Breast epithelium (tissue), 4 donors: Measurements from ENCODE around the gene NOD2. TPM values are rescaled to one million over a fixed set of nuclear protein-coding genes. Genes with fewer than 3 reads are reported as not detected.

Source experiments
- DNase-seq, 2 donors: peaks; one replicate each; pipeline ENCODE4 v3.0.0-alpha.2; 2019; ENCODE audit warnings: low spot score in 2 of 2
- H3K27ac ChIP-seq, 2 donors: fragments of 200-600 bp; sonication (generic) in 1 of 2; one replicate each; pipeline ENCODE4 v1.5.1; 2016 to 2019; ENCODE audit warnings: mild to moderate bottlenecking in 1 of 2
- H3K27me3 ChIP-seq, 2 donors: fragments of 200-600 bp; sonication (generic) in 1 of 2; one replicate each; pipeline versions ENCODE4 v1.5.1 to v1.6.0; 2017 to 2019; ENCODE audit warnings: control low read depth in 1 of 2, mild to moderate bottlenecking in 1 of 2
- H3K36me3 ChIP-seq: fragments of 200-600 bp; one replicate; pipeline ENCODE4 v1.5.1; 2019
- H3K4me1 ChIP-seq, 2 donors: fragments of 200-600 bp; sonication (generic); one replicate each; pipeline ENCODE4 v1.5.1; 2016 to 2019; ENCODE audit warnings: control low read depth in 1 of 2
- H3K4me3 ChIP-seq, 3 donors: fragments of 200-600 bp; sonication (generic); 1 replicate in 2 of 3; 2 replicates in 1 of 3; pipeline ENCODE4 v1.5.1; 2016 to 2019; ENCODE audit warnings: mild to moderate bottlenecking in 3 of 3, moderate library complexity in 2 of 3
- H3K9me3 ChIP-seq, 2 donors: fragments of 200-600 bp; sonication (generic) in 1 of 2; one replicate each; pipeline ENCODE4 v1.5.1; 2016 to 2019; ENCODE audit warnings: control low read depth in 1 of 2
- CTCF ChIP-seq, 3 donors: fragments of 450-650 bp; IDR thresholded peaks; one replicate each; pipeline ENCODE4 v1.5.1; 2016 to 2017; ENCODE audit warnings: antibody characterized with exemption in 3 of 3, mild to moderate bottlenecking in 3 of 3, moderate library complexity in 3 of 3
- POLR2A ChIP-seq: fragments of 450-650 bp; IDR thresholded peaks from one replicate; pipeline ENCODE4 v1.6.1; 2016; ENCODE audit warnings: antibody characterized with exemption, mild to moderate bottlenecking, moderate library complexity
- POLR2AphosphoS5 ChIP-seq, 3 donors: sonication (generic); formaldehyde crosslinking; IDR thresholded peaks; one replicate each; pipeline ENCODE4 v1.6.1; 2017; ENCODE audit warnings: antibody characterized with exemption in 3 of 3
- intact Hi-C: fragments of 100-400 bp; cut with DNase I; formaldehyde crosslinking; loops from one replicate; pipeline ENCODE4 v1.15.1; 2023; ENCODE audit warnings: low total_unique reads
- total RNA-seq, 3 donors: library from RNA; depleted of rRNA; stranded (reverse); fragments of >200 nt; gene quantifications; one replicate each; pipeline ENCODE4 v1.1.0, GENCODE V29; 2016

Gene NOD2
- total RNA-seq, 3 donors from 2014 or later: 2.6 to 4.9 (median 3.8) TPM

- intact Hi-C loops: no loop called here
- H3K27ac ChIP-seq: no peak overlapping the region
- no peak overlapping the region for H3K4me3 ChIP-seq
- no peak for DNase-seq
- H3K36me3 ChIP-seq: no peaks in the 10 kb centered on the region
- no peak for TF ChIP-seq POLR2AphosphoS5 (IDR thresholded peaks at IDR 0.05)
- no peak for TF ChIP-seq CTCF (IDR thresholded peaks at IDR 0.05)
- no peak for TF ChIP-seq POLR2A
- no peaks in the 10 kb centered on the region for H3K9me3 ChIP-seq
- H3K4me1 ChIP-seq: no peaks in the 10 kb centered on the region
- H3K27me3 ChIP-seq: no peaks in the 10 kb centered on the region
Measured at GRCh38 chr16:50685462-50686063, 7.8 kb upstream of the NOD2 start.

- Histone ChIP-seq H3K4me1 (no peaks in the 10 kb centered on the region), H3K27ac (peak overlapping the region in 1 of 2 donors; percentile 19), H3K9me3 (no peaks in the 10 kb centered on the region), H3K27me3 (no peaks in the 10 kb centered on the region), H3K4me3 (no peak overlapping the region), H3K36me3 (no peaks in the 10 kb centered on the region)
- TF ChIP-seq POLR2AphosphoS5 (IDR thresholded peaks at IDR 0.05) (no peak), POLR2A (no peak), CTCF (IDR thresholded peaks at IDR 0.05) (no peak)
- intact Hi-C loops: no loop called here
- no peak for DNase-seq
Measured at GRCh38 chr16:50688083-50688482, 5.3 kb upstream of the NOD2 start.

- Histone ChIP-seq H3K27me3 (no peaks in the 10 kb centered on the region), H3K36me3 (no peaks in the 10 kb centered on the region), H3K4me3 (no peak overlapping the region), H3K27ac (no peak overlapping the region), H3K4me1 (no peaks in the 10 kb centered on the region), H3K9me3 (no peaks in the 10 kb centered on the region)
- intact Hi-C loops: no loop called here
- no peak for DNase-seq
- TF ChIP-seq CTCF (IDR thresholded peaks at IDR 0.05): no peak
- TF ChIP-seq POLR2A: no peak
- TF ChIP-seq POLR2AphosphoS5 (IDR thresholded peaks at IDR 0.05): no peak
Measured at GRCh38 chr16:50688867-50689266, 4.5 kb upstream of the NOD2 start.

GRCh38 chr16:50690177-50690576, 3.2 kb upstream of the NOD2 start:
- intact Hi-C loops: no loop called here
- no peaks in the 10 kb centered on the region for H3K9me3 ChIP-seq
- DNase-seq: no peak
- TF ChIP-seq POLR2AphosphoS5 (IDR thresholded peaks at IDR 0.05) (no peak), POLR2A (no peak), CTCF (IDR thresholded peaks at IDR 0.05) (no peak)
- H3K27me3 ChIP-seq: no peaks in the 10 kb centered on the region
- H3K4me1 ChIP-seq: no peaks in the 10 kb centered on the region
- no peak overlapping the region for H3K4me3 ChIP-seq
- no peak overlapping the region for H3K27ac ChIP-seq
- H3K36me3 ChIP-seq: no peaks in the 10 kb centered on the region

- no peak for DNase-seq
- no peak overlapping the region for H3K27ac ChIP-seq
- no peaks in the 10 kb centered on the region for H3K9me3 ChIP-seq
- no peaks in the 10 kb centered on the region for H3K36me3 ChIP-seq
- H3K4me3 ChIP-seq: no peak overlapping the region
- TF ChIP-seq POLR2A: no peak
- no peak for TF ChIP-seq POLR2AphosphoS5 (IDR thresholded peaks at IDR 0.05)
- no peak for TF ChIP-seq CTCF (IDR thresholded peaks at IDR 0.05)
- peaks cover 9 to 11% of the 10 kb centered on the region in 2 donors for H3K4me1 ChIP-seq
- H3K27me3 ChIP-seq: no peaks in the 10 kb centered on the region
- intact Hi-C loops: no loop called here
Measured at GRCh38 chr16:50692644-50692998, 785 bp upstream of the NOD2 start.
